Measurements from ENCODE around the gene MYO3B. TPM values are rescaled to one million over a fixed set of nuclear protein-coding genes. Genes with fewer than 3 reads are reported as not detected.

The MYO3B gene
- total RNA-seq, 1 donor from 2014 or later, result not detected

DNA sequence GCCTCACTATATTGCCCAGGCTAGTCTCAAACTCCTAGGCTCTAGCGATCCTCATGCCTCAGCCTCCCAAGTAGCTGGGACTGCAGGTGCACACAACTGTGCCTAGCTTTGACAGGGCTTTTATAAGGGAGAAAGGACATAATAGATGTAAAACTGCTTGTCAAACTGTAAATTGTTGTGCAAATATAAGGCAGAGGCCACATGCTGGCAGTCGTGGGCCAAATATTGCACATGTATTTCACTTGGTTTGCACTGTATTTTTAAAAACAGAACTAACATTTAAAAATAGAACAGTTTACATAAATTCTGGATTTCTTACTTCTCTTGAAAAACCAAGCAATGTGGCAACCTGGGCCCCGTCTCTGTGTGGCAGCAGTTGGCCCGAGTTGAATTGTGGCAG, 31.2 kb upstream of the MYO3B start:
- H3K27me3 Mint-ChIP-seq, result peaks cover 16% of the 10 kb centered on the region
- H3K36me3 Mint-ChIP-seq (ENCODE audit: insufficient read depth), result no peaks in the 10 kb centered on the region
- DNase-seq (ENCODE audit: low spot score, unreplicated experiment), result no peak
- H3K4me1 Mint-ChIP-seq (ENCODE audit: low read depth), result peaks cover 3% of the 10 kb centered on the region
- TF ChIP-seq, protein P1, sequence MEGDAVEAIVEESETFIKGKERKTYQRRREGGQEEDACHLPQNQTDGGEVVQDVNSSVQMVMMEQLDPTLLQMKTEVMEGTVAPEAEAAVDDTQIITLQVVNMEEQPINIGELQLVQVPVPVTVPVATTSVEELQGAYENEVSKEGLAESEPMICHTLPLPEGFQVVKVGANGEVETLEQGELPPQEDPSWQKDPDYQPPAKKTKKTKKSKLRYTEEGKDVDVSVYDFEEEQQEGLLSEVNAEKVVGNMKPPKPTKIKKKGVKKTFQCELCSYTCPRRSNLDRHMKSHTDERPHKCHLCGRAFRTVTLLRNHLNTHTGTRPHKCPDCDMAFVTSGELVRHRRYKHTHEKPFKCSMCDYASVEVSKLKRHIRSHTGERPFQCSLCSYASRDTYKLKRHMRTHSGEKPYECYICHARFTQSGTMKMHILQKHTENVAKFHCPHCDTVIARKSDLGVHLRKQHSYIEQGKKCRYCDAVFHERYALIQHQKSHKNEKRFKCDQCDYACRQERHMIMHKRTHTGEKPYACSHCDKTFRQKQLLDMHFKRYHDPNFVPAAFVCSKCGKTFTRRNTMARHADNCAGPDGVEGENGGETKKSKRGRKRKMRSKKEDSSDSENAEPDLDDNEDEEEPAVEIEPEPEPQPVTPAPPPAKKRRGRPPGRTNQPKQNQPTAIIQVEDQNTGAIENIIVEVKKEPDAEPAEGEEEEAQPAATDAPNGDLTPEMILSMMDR (IDR thresholded peaks at IDR 0.05; ENCODE audit: unreplicated experiment), result no peak
- no peaks in the 10 kb centered on the region for H3K9me3 Mint-ChIP-seq (ENCODE audit: low read depth)
- H3K4me3 Mint-ChIP-seq (ENCODE audit: low read depth), result no peak overlapping the region
- no peak overlapping the region for H3K27ac Mint-ChIP-seq

DNA sequence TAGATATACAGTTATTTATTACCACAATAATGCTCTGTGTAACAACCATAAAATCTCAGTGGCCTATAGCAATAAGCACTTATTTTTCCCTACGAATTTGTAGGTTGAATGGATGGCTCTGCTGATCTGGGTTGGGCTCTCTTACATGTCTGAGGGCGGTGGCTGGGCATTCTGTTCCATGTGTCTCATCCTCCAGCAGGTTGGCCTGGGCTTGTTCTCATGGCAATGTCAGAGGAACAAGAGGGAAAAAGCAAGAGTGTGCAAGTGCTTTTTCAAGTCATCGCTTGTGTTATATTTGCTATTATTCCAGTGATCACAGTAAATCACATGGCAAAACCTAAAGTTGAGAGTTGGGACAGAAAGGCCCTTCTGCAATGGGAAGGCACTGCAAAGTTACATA, 30.4 kb upstream of the MYO3B start:
- Mint-ChIP-seq H3K36me3 (ENCODE audit: insufficient read depth) (no peaks in the 10 kb centered on the region), H3K27me3 (peaks cover 13% of the 10 kb centered on the region), H3K27ac (no peak overlapping the region), H3K4me1 (ENCODE audit: low read depth) (peaks cover 3% of the 10 kb centered on the region), H3K4me3 (ENCODE audit: low read depth) (no peak overlapping the region), H3K9me3 (ENCODE audit: low read depth) (no peaks in the 10 kb centered on the region)
- TF ChIP-seq, protein P1 (IDR thresholded peaks at IDR 0.05; ENCODE audit: unreplicated experiment), result no peak
- no peak for DNase-seq (ENCODE audit: low spot score, unreplicated experiment)

DNA sequence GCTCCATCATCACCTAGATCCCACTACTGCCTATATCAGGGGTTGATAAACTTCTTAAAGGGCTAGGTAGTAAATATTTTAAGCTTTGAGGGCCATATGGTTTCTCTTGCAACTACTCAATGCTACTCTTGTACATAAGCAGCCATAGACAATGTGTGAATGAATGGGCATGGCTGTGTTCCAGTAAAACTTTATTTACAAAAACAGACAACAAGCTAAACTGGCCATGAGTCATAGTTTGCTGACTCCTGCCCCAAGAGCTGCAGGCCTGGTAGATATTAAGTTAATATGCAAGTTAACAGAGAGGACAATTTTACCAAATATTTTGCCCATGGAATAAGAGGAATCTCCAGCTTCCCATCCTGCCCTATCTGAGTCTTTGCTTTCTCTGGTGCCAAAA, 29.8 kb upstream of the MYO3B start:
- Mint-ChIP-seq H3K27me3 (peaks cover 9% of the 10 kb centered on the region), H3K4me3 (ENCODE audit: low read depth) (no peak overlapping the region), H3K27ac (no peak overlapping the region), H3K9me3 (ENCODE audit: low read depth) (no peaks in the 10 kb centered on the region), H3K36me3 (ENCODE audit: insufficient read depth) (no peaks in the 10 kb centered on the region), H3K4me1 (ENCODE audit: low read depth) (peaks cover under 1% of the 10 kb centered on the region)
- TF ChIP-seq, protein P1 (IDR thresholded peaks at IDR 0.05; ENCODE audit: unreplicated experiment), result no peak
- DNase-seq (ENCODE audit: low spot score, unreplicated experiment), result no peak

GRCh38 chr2:170152421-170152820, 25.5 kb upstream of the MYO3B start:
- H3K9me3 Mint-ChIP-seq (ENCODE audit: low read depth), result no peaks in the 10 kb centered on the region
- no peak for DNase-seq (ENCODE audit: low spot score, unreplicated experiment)
- H3K4me3 Mint-ChIP-seq (ENCODE audit: low read depth), result no peak overlapping the region
- H3K27me3 Mint-ChIP-seq, result peaks cover 7% of the 10 kb centered on the region
- no peak overlapping the region for H3K27ac Mint-ChIP-seq
- H3K4me1 Mint-ChIP-seq (ENCODE audit: low read depth), result peaks cover 13% of the 10 kb centered on the region
- TF ChIP-seq, protein P1 (IDR thresholded peaks at IDR 0.05; ENCODE audit: unreplicated experiment), result no peak
- no peaks in the 10 kb centered on the region for H3K36me3 Mint-ChIP-seq (ENCODE audit: insufficient read depth)

DNA sequence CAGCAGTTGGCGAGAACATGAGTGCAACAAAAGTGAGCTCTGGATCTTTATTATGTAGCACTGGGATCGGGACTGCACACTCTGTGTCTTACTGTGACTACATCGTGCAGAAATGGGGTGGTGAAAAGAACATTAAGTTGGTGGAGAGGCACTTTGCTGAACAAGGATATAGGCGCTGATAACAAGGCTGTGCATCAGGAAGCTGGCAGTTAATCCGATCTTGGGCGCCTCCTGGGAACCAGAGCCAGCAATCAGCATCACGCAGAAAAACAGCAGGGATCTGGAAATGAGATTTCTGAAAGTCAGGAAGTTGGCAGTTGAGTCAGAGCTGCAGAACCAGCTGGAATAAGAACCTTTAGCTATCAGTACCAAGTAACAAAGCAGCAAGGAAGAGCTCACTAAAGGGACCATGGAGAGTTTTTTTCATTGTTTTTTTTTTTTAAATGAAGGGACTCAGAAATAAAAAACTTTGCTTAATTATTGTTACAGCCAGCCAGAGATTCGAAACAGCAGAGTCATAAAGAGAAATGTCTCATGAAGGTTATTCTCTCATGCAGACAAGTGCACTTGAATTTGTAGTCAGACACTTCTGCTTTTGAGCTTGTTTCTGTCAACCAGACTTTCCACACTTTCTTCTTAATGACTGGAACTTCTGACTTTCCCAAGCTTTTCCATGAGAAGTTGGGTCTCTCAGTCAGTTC, 22.8 kb upstream of the MYO3B start:
- H3K27me3 Mint-ChIP-seq, result peaks cover 7% of the 10 kb centered on the region
- H3K9me3 Mint-ChIP-seq (ENCODE audit: low read depth), result no peaks in the 10 kb centered on the region
- H3K27ac Mint-ChIP-seq, result no peak overlapping the region
- TF ChIP-seq, protein P1 (IDR thresholded peaks at IDR 0.05; ENCODE audit: unreplicated experiment), result no peak
- DNase-seq (ENCODE audit: low spot score, unreplicated experiment), result no peak
- no peak overlapping the region for H3K4me3 Mint-ChIP-seq (ENCODE audit: low read depth)
- peaks cover 15% of the 10 kb centered on the region for H3K4me1 Mint-ChIP-seq (ENCODE audit: low read depth)
- no peaks in the 10 kb centered on the region for H3K36me3 Mint-ChIP-seq (ENCODE audit: insufficient read depth)

Measured in progenitor cell of endocrine pancreas (in vitro differentiated cells).